HCT116 (cell line): ENCODE measurements around the gene SLC25A12. TPM values are rescaled to one million over a fixed set of nuclear protein-coding genes. Genes with fewer than 3 reads are reported as not detected.
A peak's percentile ranks its signal among the peaks of the same experiment; 100 is the strongest.

ENCODE experiments used
- ATAC-seq: fragments of 200-7000 bp; cut with Tn5 transposase; 2 replicates; pipeline ENCODE4 v1.9.1; 2020; ENCODE audit warnings: mild to moderate bottlenecking, moderate library complexity
- BruUV-seq: library from RNA; stranded (reverse); fragments of 400-500 nt; replicated peaks from 2 replicates; lab custom pipeline; 2021; lab: Mats Ljungman, UMichigan
- CTCF ChIA-PET: fragments of 300-600 bp; sonication (Branson Sonifier 250); formaldehyde crosslinking; loops from one replicate; lab custom pipeline; 2021; ENCODE audit warnings: antibody characterized with exemption; lab: Charles Lee
- POLR2A ChIA-PET: fragments of 300-600, 350-600 bp; sonication (Branson Sonifier 250); formaldehyde crosslinking; loops from one replicate; lab custom pipeline; 2021; ENCODE audit warnings: antibody characterized with exemption; lab: Charles Lee
- RAD21 ChIA-PET, 2 experiments: fragments of 300-600 bp; sonication (Branson Sonifier 250); formaldehyde crosslinking; loops; one replicate each; lab custom pipeline; 2023; ENCODE audit warnings: low total read pairs in 2 of 2; ENCODE audit not compliant: uncharacterized antibody in 2 of 2, unreplicated experiment in 2 of 2, low non-redundant PET in 1 of 2; lab: Charles Lee
- DNase-seq: peaks from one replicate; pipeline ENCODE4 v3.0.0-alpha.2; 2010; ENCODE audit warnings: low read depth, low spot score
- H2AFZ ChIP-seq: fragments of 200-600 bp; shearing (Covaris generic), sonication (generic); 2 replicates; pipeline ENCODE4 v1.6.1; 2017; ENCODE audit warnings: low read depth, mixed run types, mixed read lengths, antibody characterized with exemption, low read length; ENCODE audit not compliant: poor library complexity, severe bottlenecking
- H3K27ac ChIP-seq: 2 replicates; pipeline ENCODE4 v1.5.1; 2012; ENCODE audit warnings: low read depth, low read length
- H3K27me3 ChIP-seq: fragments of 200-600 bp; sonication (generic); 2 replicates; pipeline ENCODE4 v1.6.1; 2016; ENCODE audit warnings: mixed run types, low read length, mixed read lengths; ENCODE audit not compliant: insufficient read depth
- H3K36me3 ChIP-seq, 2 experiments: fragments of 200-500 bp in 1 of 2; fragments of 200-600 bp in 1 of 2; sonication (Bioruptor generic) in 1 of 2; sonication (generic) in 1 of 2; 2 replicates each; pipeline versions ENCODE4 v1.5.1 to v1.6.1; 2014 to 2016; ENCODE audit warnings: low read length in 2 of 2, inconsistent platforms in 1 of 2, mixed read lengths in 1 of 2, mixed run types in 1 of 2; ENCODE audit not compliant: insufficient read depth in 2 of 2, control insufficient read depth in 1 of 2
- H3K4me1 ChIP-seq, 2 experiments: fragments of 200-600 bp in 1 of 2; sonication (generic) in 1 of 2; 2 replicates each; pipeline versions ENCODE4 v1.5.1 to v1.6.1; 2012 to 2017; ENCODE audit warnings: low read length in 2 of 2, inconsistent platforms in 1 of 2, mild to moderate bottlenecking in 1 of 2, mixed read lengths in 1 of 2, mixed run types in 1 of 2, moderate library complexity in 1 of 2; ENCODE audit not compliant: insufficient read depth in 2 of 2, control insufficient read depth in 1 of 2
- H3K4me2 ChIP-seq: fragments of 200-600 bp; sonication (generic); 2 replicates; pipeline ENCODE4 v1.6.1; 2017; ENCODE audit warnings: mixed run types, low read length, mixed read lengths
- H3K4me3 ChIP-seq, 2 experiments: fragments of 200-600 bp in 1 of 2; sonication (generic) in 1 of 2; replicated peaks in 1 of 2; 2 replicates each; pipeline ENCODE4 v1.5.1; 2011 to 2016; ENCODE audit warnings: low read length in 2 of 2, control low read depth in 1 of 2, low read depth in 1 of 2, mild to moderate bottlenecking in 1 of 2, mixed read lengths in 1 of 2, mixed run types in 1 of 2
- H3K79me2 ChIP-seq: fragments of 200-600 bp; sonication (generic); 2 replicates; pipeline ENCODE4 v1.6.1; 2017; ENCODE audit warnings: mild to moderate bottlenecking, mixed run types, low read length, moderate library complexity, mixed read lengths; ENCODE audit not compliant: insufficient read depth
- H3K9ac ChIP-seq: fragments of 200-600 bp; sonication (generic); 2 replicates; pipeline ENCODE4 v1.6.1; 2016; ENCODE audit warnings: low read length, mixed read lengths
- H3K9me2 ChIP-seq: fragments of 200-600 bp; sonication (generic), shearing (Covaris generic); 2 replicates; pipeline ENCODE4 v1.6.1; 2017; ENCODE audit warnings: mixed run types, mild to moderate bottlenecking, moderate library complexity; ENCODE audit not compliant: insufficient read depth
- H3K9me3 ChIP-seq, 2 experiments: fragments of 200-500 bp in 1 of 2; fragments of 200-600 bp in 1 of 2; sonication (Bioruptor generic) in 1 of 2; sonication (generic) in 1 of 2; 2 replicates each; pipeline ENCODE4 v1.6.1; 2014 to 2017; ENCODE audit warnings: low read length in 2 of 2, mixed read lengths in 2 of 2, inconsistent platforms in 1 of 2, low read depth in 1 of 2, mild to moderate bottlenecking in 1 of 2, mixed run types in 1 of 2, moderate library complexity in 1 of 2; ENCODE audit not compliant: control insufficient read depth in 1 of 2, insufficient read depth in 1 of 2
- H4K20me1 ChIP-seq: fragments of 200-600 bp; sonication (generic), shearing (Covaris generic); 2 replicates; pipeline ENCODE4 v1.6.1; 2017; ENCODE audit warnings: mixed run types, mild to moderate bottlenecking, moderate library complexity; ENCODE audit not compliant: insufficient read depth
- CBX3 ChIP-seq: IDR thresholded peaks from 2 replicates; pipeline ENCODE4 v1.6.1; 2012; ENCODE audit warnings: low read depth
- CEBPB ChIP-seq: IDR thresholded peaks from 2 replicates; pipeline ENCODE4 v1.6.1; 2012; ENCODE audit warnings: low read depth
- EGR1 ChIP-seq: IDR thresholded peaks from 2 replicates; pipeline ENCODE4 v1.6.1; 2012; ENCODE audit warnings: low read depth
- EZH2 ChIP-seq: fragments of 200-600 bp; sonication (generic); IDR thresholded peaks from 2 replicates; pipeline ENCODE4 v1.6.1; 2017; ENCODE audit warnings: antibody characterized with exemption, mixed run types
- EZH2phosphoT487 ChIP-seq: fragments of 200-600 bp; IDR thresholded peaks from 2 replicates; pipeline ENCODE4 v1.6.1; 2018; ENCODE audit warnings: antibody characterized with exemption, borderline replicate concordance
- FOSL1 ChIP-seq: IDR thresholded peaks from 2 replicates; pipeline ENCODE4 v1.6.1; 2012; ENCODE audit warnings: low read depth
- JUND ChIP-seq: IDR thresholded peaks from 2 replicates; pipeline ENCODE4 v1.6.1; 2012
- POLR2A ChIP-seq: IDR thresholded peaks from 2 replicates; pipeline ENCODE4 v1.7.0; 2011; ENCODE audit warnings: borderline replicate concordance; ENCODE audit not compliant: insufficient read depth, insufficient read length; ENCODE audit errors: extremely low read depth
- POLR2AphosphoS5 ChIP-seq: IDR thresholded peaks from 2 replicates; pipeline ENCODE4 v1.6.1; 2011; ENCODE audit warnings: mild to moderate bottlenecking, low read depth, low read length, moderate library complexity
- RAD21 ChIP-seq: IDR thresholded peaks from 2 replicates; pipeline ENCODE4 v1.6.1; 2012; ENCODE audit warnings: low read depth, mild to moderate bottlenecking
- SP1 ChIP-seq: IDR thresholded peaks from 2 replicates; pipeline ENCODE4 v1.6.1; 2012; ENCODE audit warnings: low read depth
- SRF ChIP-seq: IDR thresholded peaks from 2 replicates; pipeline ENCODE4 v1.6.1; 2012; ENCODE audit warnings: low read depth
- ZNF274 ChIP-seq: fragments of 200-500 bp; sonication (Bioruptor generic); IDR thresholded peaks from 2 replicates; pipeline ENCODE4 v1.6.1; 2014; ENCODE audit warnings: mild to moderate bottlenecking, low read depth, low read length, inconsistent platforms
- intact Hi-C: fragments of 100-400 bp; cut with micrococcal nuclease; formaldehyde crosslinking; loops from 2 replicates; pipeline ENCODE4 v1.10.0; 2022
- total RNA-seq: library from RNA; stranded (reverse); gene quantifications from one replicate; pipeline ENCODE4 v1.2.1, GENCODE V29; 2021; ENCODE audit not compliant: unreplicated experiment
- TF ChIP-seq, protein P1 (sequence below): IDR thresholded peaks from 2 replicates; pipeline ENCODE4 v1.6.1; 2012; ENCODE audit warnings: low read depth
- TF ChIP-seq, protein P2 (sequence below): IDR thresholded peaks from 2 replicates; pipeline ENCODE4 v1.6.1; 2012
- TF ChIP-seq, protein P3 (sequence below), 3 experiments: fragments of 200-600 bp in 1 of 3; sonication (generic) in 1 of 3; IDR thresholded peaks in 2 of 3; conservative IDR thresholded peaks in 1 of 3; 2 replicates each; pipeline ENCODE4 v1.5.1; 2012 to 2017; ENCODE audit warnings: low read depth in 2 of 3, low read length in 2 of 3, antibody characterized with exemption in 1 of 3, borderline replicate concordance in 1 of 3, control low read depth in 1 of 3, mild to moderate bottlenecking in 1 of 3, mixed read lengths in 1 of 3, mixed run types in 1 of 3, moderate library complexity in 1 of 3; ENCODE audit not compliant: insufficient read depth in 1 of 3

Gene SLC25A12
- total RNA-seq, 1 experiment from 2014 or later: 16.0 TPM

DNA sequence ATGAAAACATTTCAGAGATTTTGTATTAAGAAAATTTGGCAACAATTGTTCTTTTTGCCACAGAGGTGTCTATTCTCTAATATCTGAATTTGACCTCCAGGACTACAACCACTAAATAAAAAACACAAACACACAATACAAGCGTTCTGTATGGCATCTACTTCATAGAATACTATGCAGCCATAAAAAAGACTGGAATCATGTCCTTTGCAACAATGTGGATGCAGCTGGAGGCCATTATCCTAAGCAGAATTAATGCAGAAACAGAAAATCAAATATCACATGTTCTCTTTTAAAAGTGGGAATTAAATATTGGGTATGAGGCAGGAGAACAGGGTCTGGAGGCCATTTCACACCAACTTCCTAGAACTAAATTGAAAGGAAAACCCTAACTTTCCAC, 19.5 kb downstream of the SLC25A12 start:
- Histone ChIP-seq H3K9me3 (no peaks in the 10 kb centered on the region), H3K9me2 (no peaks in the 10 kb centered on the region), H3K27ac (no peak overlapping the region), H4K20me1 (no peaks in the 10 kb centered on the region), H3K27me3 (no peaks in the 10 kb centered on the region), H3K4me1 (no peaks in the 10 kb centered on the region), H2AFZ (no peak overlapping the region), H3K4me3 (no peak overlapping the region), H3K79me2 (peaks cover 24% of the 10 kb centered on the region), H3K9ac (no peak overlapping the region), H3K4me2 (no peak overlapping the region), H3K36me3 (no peaks in the 10 kb centered on the region)
- no TSS peak for BruUV-seq
- intact Hi-C loops: no loop called here
- ChIA-PET CTCF (no interaction called here), POLR2A (no interaction called here), RAD21 (no interaction called here)
- TF ChIP-seq FOSL1 (no peak), SP1 (no peak)
- TF ChIP-seq, protein P1, sequence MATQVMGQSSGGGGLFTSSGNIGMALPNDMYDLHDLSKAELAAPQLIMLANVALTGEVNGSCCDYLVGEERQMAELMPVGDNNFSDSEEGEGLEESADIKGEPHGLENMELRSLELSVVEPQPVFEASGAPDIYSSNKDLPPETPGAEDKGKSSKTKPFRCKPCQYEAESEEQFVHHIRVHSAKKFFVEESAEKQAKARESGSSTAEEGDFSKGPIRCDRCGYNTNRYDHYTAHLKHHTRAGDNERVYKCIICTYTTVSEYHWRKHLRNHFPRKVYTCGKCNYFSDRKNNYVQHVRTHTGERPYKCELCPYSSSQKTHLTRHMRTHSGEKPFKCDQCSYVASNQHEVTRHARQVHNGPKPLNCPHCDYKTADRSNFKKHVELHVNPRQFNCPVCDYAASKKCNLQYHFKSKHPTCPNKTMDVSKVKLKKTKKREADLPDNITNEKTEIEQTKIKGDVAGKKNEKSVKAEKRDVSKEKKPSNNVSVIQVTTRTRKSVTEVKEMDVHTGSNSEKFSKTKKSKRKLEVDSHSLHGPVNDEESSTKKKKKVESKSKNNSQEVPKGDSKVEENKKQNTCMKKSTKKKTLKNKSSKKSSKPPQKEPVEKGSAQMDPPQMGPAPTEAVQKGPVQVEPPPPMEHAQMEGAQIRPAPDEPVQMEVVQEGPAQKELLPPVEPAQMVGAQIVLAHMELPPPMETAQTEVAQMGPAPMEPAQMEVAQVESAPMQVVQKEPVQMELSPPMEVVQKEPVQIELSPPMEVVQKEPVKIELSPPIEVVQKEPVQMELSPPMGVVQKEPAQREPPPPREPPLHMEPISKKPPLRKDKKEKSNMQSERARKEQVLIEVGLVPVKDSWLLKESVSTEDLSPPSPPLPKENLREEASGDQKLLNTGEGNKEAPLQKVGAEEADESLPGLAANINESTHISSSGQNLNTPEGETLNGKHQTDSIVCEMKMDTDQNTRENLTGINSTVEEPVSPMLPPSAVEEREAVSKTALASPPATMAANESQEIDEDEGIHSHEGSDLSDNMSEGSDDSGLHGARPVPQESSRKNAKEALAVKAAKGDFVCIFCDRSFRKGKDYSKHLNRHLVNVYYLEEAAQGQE: no peak
- ATAC-seq: no peak
- DNase-seq: no peak

DNA sequence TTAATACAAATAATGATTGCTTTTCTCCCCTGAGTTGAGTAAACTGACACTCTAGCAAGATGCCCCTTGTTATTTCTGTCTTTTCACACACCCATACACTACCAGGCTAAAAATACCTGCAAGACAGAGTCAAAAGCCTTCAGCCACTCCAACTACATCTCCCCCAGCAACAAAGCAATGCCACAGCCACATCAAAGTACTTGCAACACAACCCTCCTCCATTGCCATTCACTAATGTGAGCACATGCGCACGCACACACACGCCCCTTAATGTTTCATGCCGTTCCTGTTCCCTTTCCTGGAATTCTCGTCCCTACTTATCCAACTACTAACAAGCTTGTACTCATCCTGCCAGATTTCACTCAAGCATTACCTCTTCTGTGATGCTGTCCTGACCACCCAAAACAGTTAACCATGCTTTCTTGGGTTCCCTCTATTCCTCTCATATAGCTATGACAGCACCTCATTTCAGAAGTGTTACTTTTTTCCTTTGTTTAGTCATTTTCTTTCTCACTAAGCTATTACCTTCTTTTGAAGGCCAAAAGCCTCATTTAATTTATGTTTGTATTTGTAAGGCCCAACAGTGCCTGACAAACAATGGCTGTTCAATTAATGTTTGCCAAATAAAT, 29.6 kb downstream of the SLC25A12 start:
- DNase-seq (no peak), ATAC-seq (no peak)
- Histone ChIP-seq H3K4me1 (no peaks in the 10 kb centered on the region), H3K27ac (no peak overlapping the region), H4K20me1 (no peaks in the 10 kb centered on the region), H3K79me2 (peaks cover under 1% of the 10 kb centered on the region; the same call in 1 of the 2 replicates), H2AFZ (no peak overlapping the region), H3K4me2 (no peak overlapping the region), H3K27me3 (no peaks in the 10 kb centered on the region), H3K9me2 (no peaks in the 10 kb centered on the region), H3K9ac (no peak overlapping the region), H3K4me3 (no peak overlapping the region), H3K36me3 (no peaks in the 10 kb centered on the region), H3K9me3 (no peaks in the 10 kb centered on the region)
- CTCF ChIA-PET: no interaction called here
- RAD21 ChIA-PET: interaction anchor here in 1 of 2 experiments (0.6 kb wide), 1 partner anchor 26 kb away, joined by 4 read pairs; no protein-coding TSS in a partner anchor
- POLR2A ChIA-PET: no interaction called here
- intact Hi-C loops: no loop called here
- TSS peak; percentile 26 for BruUV-seq
- TF ChIP-seq CBX3 (no peak), EGR1 (no peak), SRF (no peak), ZNF274 (no peak), SP1 (no peak), EZH2phosphoT487 (no peak), EZH2 (no peak), POLR2AphosphoS5 (no peak), FOSL1 (no peak), POLR2A (no peak), CEBPB (no peak), RAD21 (no peak), JUND (no peak)
- TF ChIP-seq, protein P2, sequence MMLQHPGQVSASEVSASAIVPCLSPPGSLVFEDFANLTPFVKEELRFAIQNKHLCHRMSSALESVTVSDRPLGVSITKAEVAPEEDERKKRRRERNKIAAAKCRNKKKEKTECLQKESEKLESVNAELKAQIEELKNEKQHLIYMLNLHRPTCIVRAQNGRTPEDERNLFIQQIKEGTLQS: no peak
- TF ChIP-seq, protein P3, sequence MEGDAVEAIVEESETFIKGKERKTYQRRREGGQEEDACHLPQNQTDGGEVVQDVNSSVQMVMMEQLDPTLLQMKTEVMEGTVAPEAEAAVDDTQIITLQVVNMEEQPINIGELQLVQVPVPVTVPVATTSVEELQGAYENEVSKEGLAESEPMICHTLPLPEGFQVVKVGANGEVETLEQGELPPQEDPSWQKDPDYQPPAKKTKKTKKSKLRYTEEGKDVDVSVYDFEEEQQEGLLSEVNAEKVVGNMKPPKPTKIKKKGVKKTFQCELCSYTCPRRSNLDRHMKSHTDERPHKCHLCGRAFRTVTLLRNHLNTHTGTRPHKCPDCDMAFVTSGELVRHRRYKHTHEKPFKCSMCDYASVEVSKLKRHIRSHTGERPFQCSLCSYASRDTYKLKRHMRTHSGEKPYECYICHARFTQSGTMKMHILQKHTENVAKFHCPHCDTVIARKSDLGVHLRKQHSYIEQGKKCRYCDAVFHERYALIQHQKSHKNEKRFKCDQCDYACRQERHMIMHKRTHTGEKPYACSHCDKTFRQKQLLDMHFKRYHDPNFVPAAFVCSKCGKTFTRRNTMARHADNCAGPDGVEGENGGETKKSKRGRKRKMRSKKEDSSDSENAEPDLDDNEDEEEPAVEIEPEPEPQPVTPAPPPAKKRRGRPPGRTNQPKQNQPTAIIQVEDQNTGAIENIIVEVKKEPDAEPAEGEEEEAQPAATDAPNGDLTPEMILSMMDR (IDR thresholded peaks at IDR 0.05 in 2 of 3, conservative IDR thresholded peaks at IDR 0.05 in 1 of 3; ENCODE audit: borderline replicate concordance in 1 of 3, insufficient read depth in 1 of 3, low read depth in 2 of 3, low read length in 2 of 3): no peak
